Measurements from ENCODE around the gene MACROH2A1. TPM values are rescaled to one million over a fixed set of nuclear protein-coding genes. Genes with fewer than 3 reads are reported as not detected.

Gene MACROH2A1
- total RNA-seq, 1 experiment from 2014 or later, result 236 TPM

DNA sequence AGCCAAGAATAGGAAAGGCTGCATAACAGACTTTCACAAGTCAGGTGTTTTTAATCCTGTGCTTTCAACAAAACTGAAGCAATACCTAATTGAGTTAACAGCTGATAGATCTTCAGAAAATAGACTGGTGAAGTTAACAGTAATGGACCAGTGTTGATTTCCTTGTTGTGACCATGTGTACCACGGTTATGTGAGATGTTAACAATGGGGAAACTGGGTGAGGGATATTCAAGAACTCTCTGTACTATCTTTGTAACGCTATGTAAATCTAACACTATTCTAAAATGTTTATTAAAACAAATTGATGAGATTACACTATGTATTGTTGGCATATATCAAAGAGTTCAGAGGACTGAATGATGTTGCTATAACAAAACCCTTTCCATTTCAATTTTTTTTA, 36.9 kb downstream of the MACROH2A1 start:
- DNase-seq, result no peak
- no peak for TF ChIP-seq CTCF (IDR thresholded peaks at IDR 0.05; ENCODE audit: insufficient read depth in 1 of 2, low read depth in 1 of 2, low read length in 1 of 2, severe bottlenecking in 1 of 2, unreplicated experiment in 1 of 2)
- Histone ChIP-seq H3K36me3 (ENCODE audit: control insufficient read depth, insufficient read depth, low read length) (peaks cover 4% of the 10 kb centered on the region), H3K4me3 (ENCODE audit: low read depth, low read length) (no peak overlapping the region), H3K27me3 (replicated peaks; ENCODE audit: control insufficient read depth, insufficient read depth, low read length) (no peaks in the 10 kb centered on the region), H3K9me3 (no peaks in the 10 kb centered on the region), H3K4me1 (no peaks in the 10 kb centered on the region)
- H3K9me3 Mint-ChIP-seq (ENCODE audit: unreplicated experiment), result no peaks in the 10 kb centered on the region
- no peak overlapping the region for H3K4me3 Mint-ChIP-seq (ENCODE audit: unreplicated experiment)
- no peaks in the 10 kb centered on the region for H3K4me1 Mint-ChIP-seq (ENCODE audit: low read depth, unreplicated experiment)
- H3K27me3 Mint-ChIP-seq (ENCODE audit: insufficient read depth, unreplicated experiment), result no peaks in the 10 kb centered on the region
- peaks cover 65% of the 10 kb centered on the region for H3K36me3 Mint-ChIP-seq (ENCODE audit: insufficient read depth, unreplicated experiment)
- no peak overlapping the region for H3K27ac Mint-ChIP-seq (ENCODE audit: unreplicated experiment)
- BruUV-seq (replicated peaks), result no TSS peak
- POLR2A ChIA-PET, result no interaction called here
- CTCF ChIA-PET, result no interaction called here
- intact Hi-C loops (cut with micrococcal nuclease; ENCODE audit: unreplicated experiment), result no loop called here

- Histone ChIP-seq H3K27me3 (replicated peaks; ENCODE audit: control insufficient read depth, insufficient read depth, low read length) (no peaks in the 10 kb centered on the region), H3K36me3 (ENCODE audit: control insufficient read depth, insufficient read depth, low read length) (peaks cover 1% of the 10 kb centered on the region), H3K4me3 (ENCODE audit: low read depth, low read length) (no peak overlapping the region), H3K9me3 (no peaks in the 10 kb centered on the region), H3K4me1 (no peaks in the 10 kb centered on the region)
- ChIA-PET CTCF (interaction anchor here (0.6 kb wide), 1 partner anchor 192 kb away, joined by 5 read pairs; no protein-coding TSS in a partner anchor), POLR2A (no interaction called here)
- H3K27me3 Mint-ChIP-seq (ENCODE audit: insufficient read depth, unreplicated experiment), result no peaks in the 10 kb centered on the region
- no peak overlapping the region for H3K27ac Mint-ChIP-seq (ENCODE audit: unreplicated experiment)
- H3K4me3 Mint-ChIP-seq (ENCODE audit: unreplicated experiment), result no peak overlapping the region
- H3K9me3 Mint-ChIP-seq (ENCODE audit: unreplicated experiment), result no peaks in the 10 kb centered on the region
- intact Hi-C loops (cut with micrococcal nuclease; ENCODE audit: unreplicated experiment), result no loop called here
- peaks cover 63% of the 10 kb centered on the region for H3K36me3 Mint-ChIP-seq (ENCODE audit: insufficient read depth, unreplicated experiment)
- no peaks in the 10 kb centered on the region for H3K4me1 Mint-ChIP-seq (ENCODE audit: low read depth, unreplicated experiment)
- DNase-seq, result no peak
- BruUV-seq (replicated peaks), result no TSS peak
- TF ChIP-seq CTCF (IDR thresholded peaks at IDR 0.05; ENCODE audit: insufficient read depth in 1 of 2, low read depth in 1 of 2, low read length in 1 of 2, severe bottlenecking in 1 of 2, unreplicated experiment in 1 of 2), result no peak
These were observed 38.5 kb downstream of the MACROH2A1 start for GRCh38 chr5:135360278-135361274.

DNA sequence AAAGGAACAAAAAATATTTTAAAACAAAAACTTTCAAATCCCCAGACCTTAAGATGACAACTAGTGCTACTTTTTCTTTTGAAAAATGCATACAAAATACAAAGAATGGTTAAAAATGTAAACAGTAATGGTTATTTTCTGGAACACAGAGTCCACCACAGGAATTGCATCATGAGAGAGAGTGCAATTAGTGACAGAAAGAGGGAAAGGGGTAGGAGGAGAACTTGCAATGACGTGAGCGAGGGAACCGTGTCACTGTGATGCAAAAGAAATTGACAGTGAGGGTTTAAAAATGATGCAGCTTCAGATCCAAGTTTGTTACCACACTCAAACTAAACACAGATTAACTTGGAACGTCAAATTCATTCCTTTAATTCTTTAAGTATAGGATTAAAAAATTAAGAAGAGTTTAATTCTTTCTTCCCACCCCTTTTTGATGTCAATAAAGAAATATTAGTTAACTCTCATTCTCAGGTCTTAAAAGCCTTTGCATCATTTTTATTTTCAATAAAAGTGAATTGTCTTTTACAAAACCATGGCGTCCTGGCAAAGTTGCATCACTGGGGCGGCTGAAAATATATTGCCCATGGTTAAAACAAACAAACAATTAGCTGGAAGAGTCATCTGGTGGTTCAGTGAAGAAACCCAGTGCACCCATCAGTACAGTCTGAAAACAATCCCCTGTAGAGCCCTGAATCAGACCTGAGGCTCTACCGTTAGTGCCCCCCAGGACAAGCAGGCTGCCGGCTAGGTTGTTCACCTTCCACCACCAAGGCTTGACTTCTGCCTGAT, 39.5 kb downstream of the MACROH2A1 start:
- CTCF ChIA-PET, result no interaction called here
- intact Hi-C loops (cut with micrococcal nuclease; ENCODE audit: unreplicated experiment), result no loop called here

More for the DNA sequence above, 39.5 kb downstream of the MACROH2A1 start:
- POLR2A ChIA-PET, result no interaction called here
- no peaks in the 10 kb centered on the region for H3K4me1 Mint-ChIP-seq (ENCODE audit: low read depth, unreplicated experiment)
- H3K9me3 Mint-ChIP-seq (ENCODE audit: unreplicated experiment), result no peaks in the 10 kb centered on the region
- peaks cover 63% of the 10 kb centered on the region for H3K36me3 Mint-ChIP-seq (ENCODE audit: insufficient read depth, unreplicated experiment)
- peaks cover 1% of the 10 kb centered on the region for H3K36me3 ChIP-seq (ENCODE audit: control insufficient read depth, insufficient read depth, low read length)
- no peaks in the 10 kb centered on the region for H3K4me1 ChIP-seq
- peak overlapping the region; percentile 42 for H3K27ac Mint-ChIP-seq (ENCODE audit: unreplicated experiment)
- TF ChIP-seq CTCF (IDR thresholded peaks at IDR 0.05; ENCODE audit: insufficient read depth in 1 of 2, low read depth in 1 of 2, low read length in 1 of 2, severe bottlenecking in 1 of 2, unreplicated experiment in 1 of 2), result no peak
- H3K27me3 ChIP-seq (replicated peaks; ENCODE audit: control insufficient read depth, insufficient read depth, low read length), result no peaks in the 10 kb centered on the region
- no peaks in the 10 kb centered on the region for H3K27me3 Mint-ChIP-seq (ENCODE audit: insufficient read depth, unreplicated experiment)
- H3K9me3 ChIP-seq, result no peaks in the 10 kb centered on the region
- H3K4me3 ChIP-seq (ENCODE audit: low read depth, low read length), result no peak overlapping the region
- no peak overlapping the region for H3K4me3 Mint-ChIP-seq (ENCODE audit: unreplicated experiment)
- no peak for DNase-seq
- BruUV-seq (replicated peaks), result no TSS peak

Measured in Caco-2 (cell line).